ENCODE measurements around the gene CHST12.

GRCh38 chr7:2436341-2437104, 33.1 kb downstream of the CHST12 start:
- TF ChIP-seq CTCF (IDR thresholded peaks at IDR 0.05): no peak
- TF ChIP-seq POLR2A (IDR thresholded peaks at IDR 0.05): no peak
- TF ChIP-seq POLR2AphosphoS5 (IDR thresholded peaks at IDR 0.05): no peak
